ENCODE measurements around the gene GUCY1B1.

Gene GUCY1B1

DNA sequence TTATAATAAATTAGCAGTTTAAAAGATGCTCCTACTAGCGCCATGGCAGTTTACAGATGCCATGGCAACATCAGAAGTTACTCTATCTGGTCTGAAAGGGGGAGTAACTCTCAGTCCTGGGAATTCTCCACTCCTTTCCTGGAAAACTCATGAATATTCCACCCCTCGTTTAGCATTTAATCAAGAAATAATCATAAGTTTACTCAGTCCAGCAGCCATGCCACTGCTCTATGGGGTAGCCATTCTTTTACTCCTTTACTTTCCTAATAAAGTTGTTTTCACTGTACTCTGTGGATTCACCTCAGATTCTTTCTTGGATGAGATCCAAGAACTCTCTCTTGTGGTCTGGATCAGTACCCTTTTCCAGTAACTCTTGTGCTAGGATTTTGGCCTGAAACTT, 52.3 kb downstream of the GUCY1B1 start:
- Histone ChIP-seq H3K27ac (ENCODE audit: low read depth, low read length) (no peak overlapping the region), H3K36me3 (ENCODE audit: control insufficient read depth, insufficient read depth, low read length) (no peaks in the 10 kb centered on the region), H3K9ac (ENCODE audit: low read length) (no peak overlapping the region), H3K27me3 (ENCODE audit: control insufficient read depth, insufficient read depth, low read length) (no peaks in the 10 kb centered on the region), H3K4me1 (ENCODE audit: control insufficient read depth, insufficient read depth, low read length) (peaks cover 10% of the 10 kb centered on the region), H3K4me3 (ENCODE audit: low read length) (no peak overlapping the region)

DNA sequence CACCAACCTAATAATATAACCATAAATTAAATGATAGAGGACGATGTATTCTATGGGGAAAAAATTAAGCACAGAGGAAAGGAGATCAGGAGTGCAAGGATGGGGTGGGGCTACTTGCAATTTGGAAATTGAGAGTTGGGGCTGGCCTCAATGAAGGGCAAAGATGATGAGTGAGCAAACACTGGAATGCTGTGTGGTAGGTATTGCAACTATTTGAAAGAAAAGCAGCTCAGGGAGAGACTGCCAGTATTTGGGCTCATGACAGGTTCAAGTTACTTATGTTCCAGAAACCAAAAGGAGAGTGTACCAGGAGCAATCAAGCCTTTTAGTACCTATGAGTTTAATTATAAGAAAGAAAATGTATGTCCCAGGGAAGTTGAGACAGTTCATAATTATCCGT, 59.8 kb downstream of the GUCY1B1 start:
- Histone ChIP-seq H3K4me1 (ENCODE audit: control insufficient read depth, insufficient read depth, low read length) (no peaks in the 10 kb centered on the region), H3K36me3 (ENCODE audit: control insufficient read depth, insufficient read depth, low read length) (no peaks in the 10 kb centered on the region), H3K27me3 (ENCODE audit: control insufficient read depth, insufficient read depth, low read length) (no peaks in the 10 kb centered on the region), H3K4me3 (ENCODE audit: low read length) (no peak overlapping the region), H3K27ac (ENCODE audit: low read depth, low read length) (no peak overlapping the region), H3K9ac (ENCODE audit: low read length) (no peak overlapping the region)

DNA sequence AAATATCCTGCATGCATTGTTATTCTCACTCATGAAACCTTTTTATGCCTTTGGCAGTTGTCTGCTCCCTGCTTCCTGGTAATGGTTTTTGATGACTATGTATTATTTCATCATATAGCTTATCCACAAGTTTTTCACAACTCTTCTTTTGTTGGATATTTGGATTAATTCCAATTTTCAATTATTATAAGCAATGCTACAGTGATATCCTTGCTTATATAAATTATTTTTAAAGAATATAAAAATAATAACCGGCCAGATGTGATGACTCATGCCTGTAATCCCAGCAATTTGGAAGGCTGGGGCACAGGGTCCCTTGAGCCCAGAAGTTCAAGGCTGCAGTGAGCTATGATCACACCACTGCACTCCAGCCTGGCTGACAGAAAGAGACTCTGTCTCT, 60.2 kb downstream of the GUCY1B1 start:
- Histone ChIP-seq H3K27me3 (ENCODE audit: control insufficient read depth, insufficient read depth, low read length) (no peaks in the 10 kb centered on the region), H3K36me3 (ENCODE audit: control insufficient read depth, insufficient read depth, low read length) (no peaks in the 10 kb centered on the region), H3K4me3 (ENCODE audit: low read length) (no peak overlapping the region), H3K9ac (ENCODE audit: low read length) (no peak overlapping the region), H3K4me1 (ENCODE audit: control insufficient read depth, insufficient read depth, low read length) (no peaks in the 10 kb centered on the region), H3K27ac (ENCODE audit: low read depth, low read length) (no peak overlapping the region)

DNA sequence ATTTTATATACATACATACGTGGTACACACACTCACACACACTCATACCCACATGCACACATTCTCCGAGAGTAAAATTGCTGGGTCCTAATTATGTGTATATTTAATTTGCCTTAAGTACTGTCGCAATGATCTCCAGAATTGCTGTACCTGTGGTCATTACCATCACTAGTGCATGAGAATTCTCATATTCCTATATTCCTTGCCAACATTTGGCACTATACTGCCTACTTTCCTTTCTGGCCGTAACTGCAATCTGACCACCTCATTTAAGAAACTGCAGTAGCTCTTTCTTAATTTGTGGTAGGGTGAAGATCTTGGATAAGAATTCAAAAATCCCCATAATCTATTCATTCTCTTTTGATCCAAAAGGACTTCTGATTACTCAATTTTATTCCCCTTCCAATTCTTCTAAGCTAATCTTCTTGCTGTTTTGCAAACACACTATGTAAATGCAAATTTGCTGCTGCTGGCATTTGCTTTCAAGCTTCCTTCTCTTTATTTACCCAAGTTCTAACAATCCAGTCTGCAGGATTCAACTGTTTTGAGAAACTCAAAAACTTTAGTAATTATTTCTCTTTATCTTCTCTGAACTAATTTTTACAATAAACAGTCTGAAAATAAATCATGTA, 62.2 kb downstream of the GUCY1B1 start:
- H3K27ac ChIP-seq (ENCODE audit: low read depth, low read length) = no peak overlapping the region
- no peaks in the 10 kb centered on the region for H3K4me1 ChIP-seq (ENCODE audit: control insufficient read depth, insufficient read depth, low read length)
- H3K27me3 ChIP-seq (ENCODE audit: control insufficient read depth, insufficient read depth, low read length) = no peaks in the 10 kb centered on the region
- no peaks in the 10 kb centered on the region for H3K36me3 ChIP-seq (ENCODE audit: control insufficient read depth, insufficient read depth, low read length)
- H3K9ac ChIP-seq (ENCODE audit: low read length) = no peak overlapping the region
- H3K4me3 ChIP-seq (ENCODE audit: low read length) = no peak overlapping the region

DNA sequence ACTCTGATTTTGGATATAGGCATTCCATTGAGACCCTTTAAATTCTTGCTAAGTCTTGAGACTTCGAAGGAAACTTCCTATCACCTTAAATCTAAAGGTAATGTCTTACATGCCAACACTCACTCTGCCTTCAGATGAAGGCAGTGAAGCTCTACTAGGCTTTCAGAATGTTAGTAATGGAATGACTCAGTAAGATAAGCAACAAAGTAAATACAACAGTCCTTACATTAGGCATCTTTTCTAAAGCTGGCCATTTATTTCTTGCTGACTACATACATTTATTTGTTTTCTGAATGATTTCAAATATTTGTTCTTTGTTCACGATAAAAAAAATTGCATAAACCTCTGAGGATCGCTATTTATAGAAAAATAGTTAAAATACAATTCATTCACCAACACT, 63.8 kb downstream of the GUCY1B1 start:
- Histone ChIP-seq H3K36me3 (ENCODE audit: control insufficient read depth, insufficient read depth, low read length) (no peaks in the 10 kb centered on the region), H3K4me1 (ENCODE audit: control insufficient read depth, insufficient read depth, low read length) (no peaks in the 10 kb centered on the region), H3K27ac (ENCODE audit: low read depth, low read length) (no peak overlapping the region), H3K9ac (ENCODE audit: low read length) (no peak overlapping the region), H3K27me3 (ENCODE audit: control insufficient read depth, insufficient read depth, low read length) (no peaks in the 10 kb centered on the region), H3K4me3 (ENCODE audit: low read length) (no peak overlapping the region)

DNA sequence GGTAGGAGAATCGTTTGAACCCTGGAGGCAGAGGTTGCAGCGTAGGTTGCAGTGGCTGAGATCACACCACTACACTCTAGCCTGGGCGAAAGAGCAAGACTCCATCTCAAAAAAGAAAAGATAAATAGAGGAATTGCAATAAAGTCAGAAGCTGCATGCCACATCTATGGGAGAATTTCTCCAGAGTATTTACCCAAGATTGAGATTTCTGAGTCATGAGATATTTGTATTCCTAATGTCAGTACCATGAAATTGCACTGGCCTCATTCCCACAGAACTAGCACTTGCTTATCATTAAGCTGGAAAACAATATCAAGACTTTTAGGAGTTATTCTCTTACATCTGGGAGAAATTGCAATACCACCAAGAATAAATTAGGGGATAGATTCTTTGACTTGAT, 69.8 kb downstream of the GUCY1B1 start:
- H3K36me3 ChIP-seq (ENCODE audit: control insufficient read depth, insufficient read depth, low read length) = no peaks in the 10 kb centered on the region
- no peaks in the 10 kb centered on the region for H3K4me1 ChIP-seq (ENCODE audit: control insufficient read depth, insufficient read depth, low read length)
- no peak overlapping the region for H3K27ac ChIP-seq (ENCODE audit: low read depth, low read length)
- no peaks in the 10 kb centered on the region for H3K27me3 ChIP-seq (ENCODE audit: control insufficient read depth, insufficient read depth, low read length)
- no peak overlapping the region for H3K9ac ChIP-seq (ENCODE audit: low read length)
- no peak overlapping the region for H3K4me3 ChIP-seq (ENCODE audit: low read length)

DNA sequence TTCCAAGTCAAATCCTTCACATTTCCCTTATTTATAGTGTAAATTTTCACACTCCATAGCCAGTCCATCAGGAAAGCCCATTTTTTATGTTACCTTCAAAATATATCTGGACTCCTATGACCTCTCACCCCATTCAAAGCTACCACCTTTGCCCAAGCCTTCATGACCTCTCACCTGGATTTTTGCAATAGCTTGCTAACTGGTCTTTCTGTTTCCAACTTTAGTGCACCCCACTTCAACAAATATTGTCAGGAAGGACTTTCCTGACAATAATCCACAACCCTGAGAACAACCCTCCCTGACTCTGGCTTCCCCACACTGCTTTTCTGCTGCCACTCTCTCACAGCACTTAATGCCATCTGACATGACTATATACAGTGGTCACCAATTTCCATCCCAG, 73.8 kb downstream of the GUCY1B1 start:
- no peaks in the 10 kb centered on the region for H3K4me1 ChIP-seq (ENCODE audit: control insufficient read depth, insufficient read depth, low read length)
- H3K36me3 ChIP-seq (ENCODE audit: control insufficient read depth, insufficient read depth, low read length) = no peaks in the 10 kb centered on the region
- H3K4me3 ChIP-seq (ENCODE audit: low read length) = no peak overlapping the region
- H3K9ac ChIP-seq (ENCODE audit: low read length) = no peak overlapping the region
- H3K27ac ChIP-seq (ENCODE audit: low read depth, low read length) = no peak overlapping the region
- H3K27me3 ChIP-seq (ENCODE audit: control insufficient read depth, insufficient read depth, low read length) = no peaks in the 10 kb centered on the region

DNA sequence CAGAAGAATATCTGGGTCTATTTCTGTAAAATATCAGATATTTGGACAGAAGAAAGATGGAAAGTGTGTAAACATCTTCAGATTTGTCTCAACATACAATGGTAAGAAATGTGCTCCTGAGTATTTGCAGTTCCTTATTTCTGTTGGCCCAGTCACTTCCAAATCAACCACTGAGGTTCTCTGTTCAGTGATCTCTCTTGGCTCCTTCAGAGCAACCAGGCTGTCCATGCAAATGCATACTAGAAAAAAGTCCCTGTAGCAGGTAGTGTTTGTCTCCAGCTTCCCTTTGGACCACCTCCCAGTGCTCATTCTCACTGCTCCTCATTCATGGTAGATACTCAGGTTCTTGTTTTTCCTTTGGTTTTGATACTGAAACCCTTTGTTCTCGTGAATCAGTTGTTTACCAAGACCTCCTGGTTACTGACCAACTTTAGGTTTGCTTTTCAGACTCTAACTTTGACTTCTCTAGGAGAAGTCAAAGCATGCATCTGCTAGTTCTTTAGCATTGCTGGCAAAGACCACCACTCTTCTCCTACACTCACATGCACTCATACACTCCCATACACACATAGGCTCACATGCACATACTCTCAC, 78.5 kb downstream of the GUCY1B1 start:
- no peak overlapping the region for H3K4me3 ChIP-seq (ENCODE audit: low read length)
- H3K36me3 ChIP-seq (ENCODE audit: control insufficient read depth, insufficient read depth, low read length) = no peaks in the 10 kb centered on the region
- no peaks in the 10 kb centered on the region for H3K27me3 ChIP-seq (ENCODE audit: control insufficient read depth, insufficient read depth, low read length)
- H3K9ac ChIP-seq (ENCODE audit: low read length) = no peak overlapping the region
- H3K4me1 ChIP-seq (ENCODE audit: control insufficient read depth, insufficient read depth, low read length) = no peaks in the 10 kb centered on the region
- no peak overlapping the region for H3K27ac ChIP-seq (ENCODE audit: low read depth, low read length)

DNA sequence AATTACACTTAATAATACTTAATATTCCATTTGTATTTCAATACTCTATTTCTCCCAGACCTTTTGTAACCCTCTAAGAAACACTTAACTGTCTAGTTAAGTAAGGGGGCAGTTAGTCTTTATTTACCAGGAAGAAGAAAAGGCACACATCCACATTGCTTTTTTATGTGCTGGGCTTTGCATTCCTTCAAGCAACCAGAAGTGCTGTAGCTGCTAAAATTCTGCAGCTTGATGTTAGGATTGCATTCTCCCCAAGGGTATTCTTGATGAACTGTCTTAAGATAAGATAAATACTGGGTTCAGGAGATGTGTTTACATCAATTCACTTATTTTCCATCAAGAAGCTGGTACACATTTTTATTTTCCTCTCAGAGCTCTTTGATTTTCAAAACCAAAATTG, 83.3 kb downstream of the GUCY1B1 start:
- Histone ChIP-seq H3K9ac (ENCODE audit: low read length) (no peak overlapping the region), H3K4me1 (ENCODE audit: control insufficient read depth, insufficient read depth, low read length) (no peaks in the 10 kb centered on the region), H3K4me3 (ENCODE audit: low read length) (no peak overlapping the region), H3K27ac (ENCODE audit: low read depth, low read length) (no peak overlapping the region), H3K27me3 (ENCODE audit: control insufficient read depth, insufficient read depth, low read length) (no peaks in the 10 kb centered on the region), H3K36me3 (ENCODE audit: control insufficient read depth, insufficient read depth, low read length) (no peaks in the 10 kb centered on the region)

DNA sequence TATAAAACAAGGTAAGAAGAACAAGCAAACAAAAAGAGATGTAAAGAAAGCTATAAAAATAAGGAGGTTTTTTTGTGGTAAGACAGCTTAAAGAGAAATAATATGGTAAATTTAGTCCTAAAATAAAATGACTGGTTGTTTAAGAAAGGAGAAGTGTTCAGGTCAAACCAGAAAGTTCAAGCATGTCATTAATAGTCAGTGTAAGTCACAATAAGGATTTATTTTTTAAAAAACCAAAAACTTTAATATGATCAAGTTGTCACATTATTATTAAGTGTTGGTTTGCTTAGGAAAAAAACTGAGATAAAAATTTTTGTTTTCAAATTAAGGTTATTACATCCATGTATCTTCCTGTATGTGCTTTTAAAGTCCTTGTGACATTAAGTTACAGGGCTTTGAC, 88.1 kb downstream of the GUCY1B1 start:
- H3K27me3 ChIP-seq (ENCODE audit: control insufficient read depth, insufficient read depth, low read length) = no peaks in the 10 kb centered on the region
- H3K9ac ChIP-seq (ENCODE audit: low read length) = no peak overlapping the region
- no peak overlapping the region for H3K4me3 ChIP-seq (ENCODE audit: low read length)
- no peaks in the 10 kb centered on the region for H3K4me1 ChIP-seq (ENCODE audit: control insufficient read depth, insufficient read depth, low read length)
- H3K27ac ChIP-seq (ENCODE audit: low read depth, low read length) = no peak overlapping the region
- no peaks in the 10 kb centered on the region for H3K36me3 ChIP-seq (ENCODE audit: control insufficient read depth, insufficient read depth, low read length)

DNA sequence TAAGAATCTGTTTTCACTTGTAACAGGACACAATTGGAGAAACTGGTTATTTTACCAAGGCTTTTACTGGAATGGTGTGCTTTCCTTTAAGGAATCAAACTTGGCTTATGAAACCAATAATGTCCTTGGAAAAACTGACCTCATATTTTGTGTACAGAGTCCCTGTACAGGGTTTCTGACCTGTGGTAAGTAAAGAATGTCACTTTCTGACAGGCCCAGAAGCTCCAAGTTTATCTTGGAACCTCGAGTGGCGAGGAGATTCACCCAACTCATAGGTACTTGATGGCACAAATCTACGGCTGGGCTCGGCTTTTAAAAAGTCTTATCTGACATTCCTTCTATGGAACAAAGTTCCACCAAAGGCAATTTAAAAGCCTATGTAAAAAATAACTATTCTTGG, 90.2 kb downstream of the GUCY1B1 start:
- H3K27me3 ChIP-seq (ENCODE audit: control insufficient read depth, insufficient read depth, low read length) = no peaks in the 10 kb centered on the region
- H3K4me1 ChIP-seq (ENCODE audit: control insufficient read depth, insufficient read depth, low read length) = no peaks in the 10 kb centered on the region
- no peak overlapping the region for H3K27ac ChIP-seq (ENCODE audit: low read depth, low read length)
- H3K36me3 ChIP-seq (ENCODE audit: control insufficient read depth, insufficient read depth, low read length) = no peaks in the 10 kb centered on the region
- no peak overlapping the region for H3K4me3 ChIP-seq (ENCODE audit: low read length)
- H3K9ac ChIP-seq (ENCODE audit: low read length) = no peak overlapping the region

DNA sequence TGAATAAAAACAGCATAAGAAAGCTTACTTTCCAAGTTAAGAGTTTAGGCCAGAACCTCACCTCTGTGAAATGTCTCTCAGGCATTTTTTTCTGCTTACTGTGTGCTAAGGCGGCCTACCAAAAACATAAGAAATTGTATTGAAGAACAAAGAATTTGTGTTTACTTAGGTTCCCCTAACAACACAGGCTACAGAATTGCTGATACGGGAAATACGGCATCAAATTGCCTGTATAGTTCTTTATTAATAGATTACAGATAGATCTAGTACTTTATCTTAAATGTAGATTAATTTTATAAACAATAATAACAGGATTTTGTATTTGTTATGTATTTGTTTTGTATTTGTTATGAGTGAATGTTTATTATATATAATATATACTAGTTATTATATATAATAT, 94.4 kb downstream of the GUCY1B1 start:
- Histone ChIP-seq H3K4me1 (ENCODE audit: control insufficient read depth, insufficient read depth, low read length) (no peaks in the 10 kb centered on the region), H3K36me3 (ENCODE audit: control insufficient read depth, insufficient read depth, low read length) (no peaks in the 10 kb centered on the region)

DNA sequence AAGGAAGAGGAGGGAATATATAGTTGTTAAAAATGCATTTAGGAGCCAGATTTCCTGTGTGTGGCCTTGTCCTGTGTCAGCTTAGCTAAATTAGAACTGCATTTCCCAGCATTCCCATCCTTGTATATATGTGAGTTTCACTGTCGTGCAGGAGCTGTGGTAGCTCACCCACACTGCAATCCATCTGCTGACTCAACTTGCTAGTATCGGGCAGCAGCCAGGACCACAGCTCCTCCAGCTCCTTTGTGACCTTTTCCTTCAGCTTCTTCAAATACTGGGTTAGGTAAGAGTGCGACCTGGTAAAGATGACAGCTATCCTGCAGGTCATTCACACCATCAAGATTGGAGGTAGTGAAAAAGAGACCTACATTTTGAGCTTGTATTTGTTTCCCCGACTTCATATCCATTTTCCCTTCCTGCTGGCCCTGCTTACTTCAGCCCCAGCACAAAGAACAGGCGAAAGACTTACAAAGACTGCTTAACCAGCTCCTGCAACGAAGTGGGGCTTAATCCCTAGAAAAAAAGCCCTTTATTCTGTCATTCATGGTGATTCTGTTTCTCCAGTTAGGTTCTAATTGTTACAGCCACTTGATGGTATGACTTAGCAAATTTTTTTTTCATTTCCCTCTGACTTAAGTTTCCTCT, 95.9 kb downstream of the GUCY1B1 start:
- H3K27me3 ChIP-seq (ENCODE audit: control insufficient read depth, insufficient read depth, low read length) = no peaks in the 10 kb centered on the region
- H3K4me3 ChIP-seq (ENCODE audit: low read length) = no peak overlapping the region
- no peaks in the 10 kb centered on the region for H3K36me3 ChIP-seq (ENCODE audit: control insufficient read depth, insufficient read depth, low read length)
- no peak overlapping the region for H3K27ac ChIP-seq (ENCODE audit: low read depth, low read length)
- no peaks in the 10 kb centered on the region for H3K4me1 ChIP-seq (ENCODE audit: control insufficient read depth, insufficient read depth, low read length)
- no peak overlapping the region for H3K9ac ChIP-seq (ENCODE audit: low read length)

More for the DNA sequence above, 94.4 kb downstream of the GUCY1B1 start:
- Histone ChIP-seq H3K27me3 (ENCODE audit: control insufficient read depth, insufficient read depth, low read length) (no peaks in the 10 kb centered on the region), H3K27ac (ENCODE audit: low read depth, low read length) (no peak overlapping the region), H3K4me3 (ENCODE audit: low read length) (no peak overlapping the region), H3K9ac (ENCODE audit: low read length) (no peak overlapping the region)
